ENCODE measurements around the gene PARL.

- TF ChIP-seq NR3C1 (IDR thresholded peaks at IDR 0.05), result no peak
- TF ChIP-seq CTCF (IDR thresholded peaks at IDR 0.05), result no peak
- no peak for TF ChIP-seq EP300 (IDR thresholded peaks at IDR 0.05)
- TF ChIP-seq POLR2A (IDR thresholded peaks at IDR 0.05; ENCODE audit: low read length), result no peak
- TF ChIP-seq RFX5 (IDR thresholded peaks at IDR 0.05), result no peak
- no peak for TF ChIP-seq RAD21 (conservative IDR thresholded peaks at IDR 0.05 in 1 of 2, IDR thresholded peaks at IDR 0.05 in 1 of 2)
- no peak for TF ChIP-seq RCOR1 (IDR thresholded peaks at IDR 0.05; ENCODE audit: low read depth, low read length)
- no peak for TF ChIP-seq REST (IDR thresholded peaks at IDR 0.05)
- TF ChIP-seq BHLHE40 (IDR thresholded peaks at IDR 0.05; ENCODE audit: low read depth, low read length), result no peak
- TF ChIP-seq CHD4 (IDR thresholded peaks at IDR 0.05; ENCODE audit: borderline replicate concordance), result no peak
- no peak for TF ChIP-seq CEBPB (IDR thresholded peaks at IDR 0.05)
- no peak for TF ChIP-seq HMGXB4 (CRISPR knock-in tag; IDR thresholded peaks at IDR 0.05; ENCODE audit: borderline replicate concordance)
- no peak for TF ChIP-seq JUN (IDR thresholded peaks at IDR 0.05)
Observed at GRCh38 chr3:183799461-183799860, 85.2 kb downstream of the PARL start.

Measured in A549 (cell line).